Activated CD8-positive, alpha-beta memory T cell treated with anti-CD3 and anti-CD28 coated beads for 4 hours (primary cell): Measurements from ENCODE around the gene PKD2L2.
"Not testable (repeated sequence)": the region's sequence is repeated elsewhere in the genome, so short reads cannot be mapped to it uniquely, and the experiment has no call there.

Source experiments
- DNase-seq, 2 donors: peaks; one replicate each; pipeline ENCODE4 v3.0.0-alpha.2; 2020; ENCODE audit warnings: low read depth in 2 of 2

PKD2L2 gene

GRCh38 chr5:137957948-137958347 lies 68.7 kb downstream of the PKD2L2 start:
- DNase-seq = no peak

DNA sequence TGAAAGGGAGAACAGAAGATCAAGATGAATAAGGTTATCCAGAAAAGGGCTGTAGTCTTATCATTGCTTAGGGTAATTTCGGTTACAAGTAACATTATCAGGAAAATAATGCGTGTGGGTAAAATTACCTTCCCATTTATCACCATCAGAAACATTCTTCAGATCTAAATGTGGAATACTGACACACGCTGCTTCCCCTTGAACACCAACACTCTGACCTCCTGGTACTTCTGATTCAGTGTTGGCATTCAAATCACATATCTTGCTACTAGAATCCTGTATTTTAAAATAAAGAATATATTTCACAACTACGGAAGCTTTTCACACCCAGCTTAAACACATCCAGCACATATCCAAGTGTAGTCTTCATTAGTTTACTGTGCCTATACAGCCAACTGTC lies 70.2 kb downstream of the PKD2L2 start:
- no peak for DNase-seq

DNA sequence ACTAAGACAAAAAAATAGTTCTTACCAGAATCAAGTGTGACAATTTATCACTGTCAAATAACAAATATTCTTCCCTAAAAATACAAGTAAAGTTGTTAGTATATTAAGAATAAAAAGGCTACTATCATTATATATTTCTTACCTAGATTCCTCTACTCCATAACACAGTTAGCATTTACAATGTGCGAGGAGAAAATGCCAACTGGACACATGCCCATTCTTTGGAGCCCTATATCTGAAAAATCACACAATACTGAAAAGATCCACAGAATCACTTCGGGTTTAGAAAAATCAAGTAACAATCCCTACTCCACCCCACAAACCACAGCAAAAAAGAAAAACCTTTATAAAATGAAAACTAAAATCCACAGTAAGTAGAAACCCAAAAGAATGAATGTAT lies 70.9 kb downstream of the PKD2L2 start:
- no peak for DNase-seq

- DNase-seq = no peak
These were observed 71.6 kb downstream of the PKD2L2 start for GRCh38 chr5:137960819-137961218.

DNA sequence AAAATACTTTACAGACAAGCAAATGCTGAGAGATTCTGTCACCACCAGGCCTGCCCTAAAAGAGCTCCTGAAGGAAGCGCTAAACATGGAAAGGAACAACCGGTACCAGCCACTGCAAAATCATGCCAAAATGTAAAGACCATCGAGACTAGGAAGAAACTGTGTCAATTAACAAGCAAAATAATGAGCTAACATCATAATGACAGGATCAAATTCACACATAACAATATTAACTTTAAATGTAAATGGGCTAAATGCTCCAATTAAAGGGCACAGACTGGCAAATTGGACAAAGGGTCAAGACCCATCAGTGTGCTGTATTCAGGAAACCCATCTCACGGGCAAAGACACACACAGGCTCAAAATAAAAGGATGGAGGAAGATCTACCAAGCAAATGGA lies 81.1 kb downstream of the PKD2L2 start:
- not testable (repeated sequence) for DNase-seq

DNA sequence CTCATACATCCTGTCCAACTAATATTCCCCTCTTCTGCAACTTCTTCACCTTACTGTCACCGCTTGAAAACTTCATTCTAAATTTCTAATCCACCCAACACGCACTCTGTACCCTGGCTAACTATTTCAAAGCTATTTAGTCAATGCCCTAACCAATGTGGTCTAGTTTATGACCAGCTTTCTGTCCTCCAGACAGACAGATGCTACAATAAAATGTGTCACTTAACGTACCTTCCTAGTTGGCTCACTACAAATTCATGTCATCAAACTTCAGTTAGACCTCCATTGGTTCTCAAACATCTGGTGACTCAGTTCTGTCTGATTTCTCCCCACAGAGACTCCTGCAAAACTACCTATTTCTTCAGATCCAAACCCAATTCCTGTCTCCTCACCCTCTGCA lies 86.0 kb downstream of the PKD2L2 start:
- DNase-seq = no peak

- no peak for DNase-seq
These were observed 100.2 kb downstream of the PKD2L2 start for GRCh38 chr5:137989419-137989818.
